ENCODE data around the gene PTX3. TPM values are rescaled to one million over a fixed set of nuclear protein-coding genes. Genes with fewer than 3 reads are reported as not detected.

PTX3 gene
- total RNA-seq, 2 donors from 2014 or later = 13.5 to 16.5 TPM

DNA sequence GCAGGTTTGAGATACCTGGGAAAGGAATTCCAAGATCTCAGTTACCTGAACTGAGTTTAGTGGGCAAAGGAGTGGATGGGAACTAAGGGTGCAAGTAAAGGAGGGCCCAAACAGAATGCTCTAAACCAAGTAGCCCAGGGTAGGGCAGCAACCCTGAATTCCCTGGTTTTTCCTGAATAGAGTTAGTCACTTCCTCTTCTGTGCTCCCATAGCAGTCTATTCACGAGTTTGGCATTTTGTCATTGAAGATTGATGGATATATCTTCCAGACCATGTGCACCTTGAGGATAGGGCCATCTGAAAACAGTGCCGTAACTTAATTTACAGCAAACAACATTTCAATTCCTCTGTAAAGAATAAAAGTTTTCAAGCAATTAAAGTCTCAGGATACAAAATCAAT lies 18.5 kb upstream of the PTX3 start:
- intact Hi-C loops (cut with DNase I) = no loop called here
- Histone ChIP-seq H3K4me1 (no peaks in the 10 kb centered on the region), H3K4me3 (no peak overlapping the region), H3K9me3 (no peaks in the 10 kb centered on the region), H3K27me3 (no peaks in the 10 kb centered on the region), H3K27ac (no peak overlapping the region), H3K36me3 (replicated peaks in 1 of 2; ENCODE audit: insufficient read depth in 1 of 2, low read depth in 2 of 2) (no peaks in the 10 kb centered on the region)
- no peak for ATAC-seq
- no peak for DNase-seq
- WGBS, 2 donors = 77 to 79% methylated on average over 2 of the region's 2 CpGs
- TF ChIP-seq POLR2A (IDR thresholded peaks at IDR 0.05) (no peak), CTCF (IDR thresholded peaks at IDR 0.05) (no peak)

DNA sequence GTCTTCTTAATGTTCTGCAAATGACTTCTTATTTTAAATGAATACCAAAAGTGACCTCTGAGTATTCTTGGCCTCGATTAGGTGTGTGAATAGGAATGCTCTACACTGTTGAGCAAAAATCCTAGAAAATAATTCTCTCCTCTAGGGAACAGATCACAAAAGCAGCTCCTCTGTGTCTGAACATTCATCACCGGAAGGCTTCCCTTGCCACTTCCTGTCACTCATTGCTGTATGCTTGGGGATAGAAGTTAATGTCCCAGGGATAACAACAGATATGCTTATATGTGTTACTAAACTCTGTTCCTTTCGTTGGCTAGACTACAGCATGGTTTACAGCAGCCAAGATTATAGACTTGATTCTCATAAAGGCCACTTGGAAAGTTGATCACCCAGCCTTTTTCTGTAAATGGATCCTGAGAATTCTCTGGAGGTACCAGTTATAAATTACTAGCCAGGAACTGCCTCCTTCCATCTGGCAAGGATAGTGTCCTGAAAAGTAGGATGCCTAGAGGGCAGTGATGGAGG lies 16.0 kb upstream of the PTX3 start:
- ATAC-seq = no peak
- Histone ChIP-seq H3K27me3 (no peaks in the 10 kb centered on the region), H3K36me3 (replicated peaks in 1 of 2; ENCODE audit: insufficient read depth in 1 of 2, low read depth in 2 of 2) (no peaks in the 10 kb centered on the region), H3K4me3 (no peak overlapping the region), H3K27ac (no peak overlapping the region), H3K4me1 (no peaks in the 10 kb centered on the region), H3K9me3 (no peaks in the 10 kb centered on the region)
- intact Hi-C loops (cut with DNase I) = no loop called here
- WGBS, 2 donors = 81 to 92% methylated on average over 3 of the region's 3 CpGs
- TF ChIP-seq POLR2A (IDR thresholded peaks at IDR 0.05) (no peak), CTCF (IDR thresholded peaks at IDR 0.05) (no peak)
- no peak for DNase-seq

DNA sequence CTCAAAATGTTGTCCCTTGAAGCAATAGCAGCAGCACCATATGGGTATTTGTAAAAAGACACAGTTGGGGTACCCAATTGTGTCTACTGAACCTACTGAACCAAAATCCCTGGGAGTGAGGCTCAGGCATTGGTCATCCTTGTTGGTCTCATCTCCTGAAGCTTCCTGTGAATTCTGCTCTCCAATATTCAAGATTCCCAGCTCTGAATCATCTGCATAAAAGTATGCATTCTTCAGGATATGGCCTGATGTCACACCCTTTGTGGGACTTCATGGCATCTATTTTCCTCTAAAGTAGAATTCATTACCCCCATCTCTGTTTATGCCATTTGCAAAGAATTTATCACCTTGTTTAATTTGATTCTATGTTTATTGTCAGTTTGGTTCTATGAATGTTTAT lies 13.3 kb upstream of the PTX3 start:
- Histone ChIP-seq H3K4me3 (no peak overlapping the region), H3K9me3 (no peaks in the 10 kb centered on the region), H3K4me1 (no peaks in the 10 kb centered on the region), H3K36me3 (replicated peaks in 1 of 2; ENCODE audit: insufficient read depth in 1 of 2, low read depth in 2 of 2) (no peaks in the 10 kb centered on the region), H3K27me3 (no peaks in the 10 kb centered on the region), H3K27ac (no peak overlapping the region)
- no peak for DNase-seq
- intact Hi-C loops (cut with DNase I) = no loop called here
- TF ChIP-seq CTCF (IDR thresholded peaks at IDR 0.05) (no peak), POLR2A (IDR thresholded peaks at IDR 0.05) (no peak)
- ATAC-seq = no peak

DNA sequence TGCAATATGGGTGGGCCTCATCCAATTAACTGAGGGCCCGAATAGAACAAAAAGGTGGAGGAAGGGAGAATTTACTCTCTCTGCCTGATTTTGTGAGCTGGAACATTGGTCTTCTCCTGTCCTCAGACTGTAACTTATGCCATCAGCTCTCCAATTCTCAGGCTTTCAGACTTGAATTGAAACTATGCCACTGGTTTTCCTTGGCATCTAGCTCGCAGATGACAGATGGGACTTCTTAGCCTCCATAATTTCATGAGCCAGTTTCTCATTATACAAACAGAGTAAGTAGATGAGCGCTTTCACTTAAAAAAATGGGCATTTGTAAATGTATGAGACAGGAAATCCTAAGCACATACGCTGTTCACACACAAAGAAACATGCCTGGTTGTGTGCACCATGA lies 8.7 kb upstream of the PTX3 start:
- H3K4me1 ChIP-seq = no peaks in the 10 kb centered on the region
- H3K27me3 ChIP-seq = no peaks in the 10 kb centered on the region
- H3K9me3 ChIP-seq = no peaks in the 10 kb centered on the region
- intact Hi-C loops (cut with DNase I) = no loop called here
- WGBS, 2 donors = 84 to 91% methylated on average over 4 of the region's 4 CpGs
- no peak overlapping the region for H3K27ac ChIP-seq
- TF ChIP-seq POLR2A (IDR thresholded peaks at IDR 0.05) = no peak
- TF ChIP-seq CTCF (IDR thresholded peaks at IDR 0.05) = no peak
- ATAC-seq (no peak), DNase-seq (no peak)
- H3K4me3 ChIP-seq = no peak overlapping the region
- no peaks in the 10 kb centered on the region for H3K36me3 ChIP-seq (replicated peaks in 1 of 2; ENCODE audit: insufficient read depth in 1 of 2, low read depth in 2 of 2)

DNA sequence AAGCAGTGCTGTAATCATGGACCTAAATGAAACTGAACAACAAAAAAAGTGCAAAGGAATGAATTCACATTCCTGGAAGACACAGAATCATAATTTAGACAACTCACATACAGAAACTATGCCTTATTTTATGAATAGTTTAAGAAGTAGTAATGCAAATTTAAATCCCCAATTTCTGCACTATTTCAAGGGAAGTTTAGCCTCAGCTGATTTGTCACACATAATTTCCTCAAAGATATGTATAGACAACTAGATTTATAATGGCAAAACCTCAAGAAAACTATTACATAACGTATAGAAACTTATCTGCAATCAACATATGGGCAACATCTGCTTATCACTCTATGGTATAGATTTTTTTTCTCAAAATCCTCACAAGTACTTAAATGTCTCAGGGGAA lies 7.8 kb upstream of the PTX3 start:
- Histone ChIP-seq H3K36me3 (replicated peaks in 1 of 2; ENCODE audit: insufficient read depth in 1 of 2, low read depth in 2 of 2) (no peaks in the 10 kb centered on the region), H3K4me3 (no peak overlapping the region), H3K27me3 (no peaks in the 10 kb centered on the region), H3K27ac (no peak overlapping the region), H3K9me3 (no peaks in the 10 kb centered on the region), H3K4me1 (no peaks in the 10 kb centered on the region)
- no peak for DNase-seq
- 43 to 69% methylated on average over 1 of the region's 1 CpG for WGBS, 2 donors
- intact Hi-C loops (cut with DNase I) = no loop called here
- ATAC-seq = no peak
- no peak for TF ChIP-seq CTCF (IDR thresholded peaks at IDR 0.05)
- no peak for TF ChIP-seq POLR2A (IDR thresholded peaks at IDR 0.05)

Measured in body of pancreas (tissue), 4 donors.